H1 (cell line): ENCODE data around the gene CDCP1. TPM values are rescaled to one million over a fixed set of nuclear protein-coding genes. Genes with fewer than 3 reads are reported as not detected.

Source experiments
- CHD7 ChIP-seq: fragments of 300-600 bp; sonication (generic); IDR thresholded peaks from 2 replicates; pipeline ENCODE4 v1.7.1; 2012; ENCODE audit warnings: low read length, moderate library complexity, mild to moderate bottlenecking, inconsistent platforms; ENCODE audit not compliant: insufficient replicate concordance
- polyA plus RNA-seq, 7 experiments: library from polyadenylated mRNA; depleted of rRNA in 3 of 7; stranded (reverse) in 5 of 7; unstranded in 2 of 7; fragments of >200 nt in 5 of 7; fragments of 200-250 nt in 2 of 7; gene quantifications; 1 replicate in 5 of 7; 2 replicates in 1 of 7; 4 replicates in 1 of 7; pipeline versions ENCODE4 v1.2.1 to v1.2.3, GENCODE V29; 2011 to 2013; ENCODE audit warnings: missing spikeins in 2 of 7, mixed read lengths in 2 of 7
- total RNA-seq: library from RNA; stranded (reverse); fragmentation: NEBNext Ultra II Directional; extraction: Animal tissue kit (Norgen Biotek cat#: 25700); gene quantifications from 2 replicates; pipeline ENCODE4 v1.2.1, GENCODE V29; 2021

Gene CDCP1
- total and polyA plus RNA-seq, 2 of the 8 experiments (the other 6 are each of a cell fraction or from before 2014, with no cell fraction given), result 10.0 to 23.3 TPM

- TF ChIP-seq CHD7, result no peak
These were observed 48.6 kb upstream of the CDCP1 start (continued) for GRCh38 chr3:45194791-45195190.
